GM19193 (cell line): Measurements from ENCODE around the gene SMG1.

Experiments
- POLR2A ChIP-seq: IDR thresholded peaks from 4 replicates; pipeline ENCODE4 v1.6.1; 2011; ENCODE audit not compliant: insufficient read depth, insufficient read length; ENCODE audit errors: extremely low read depth

The SMG1 gene

DNA sequence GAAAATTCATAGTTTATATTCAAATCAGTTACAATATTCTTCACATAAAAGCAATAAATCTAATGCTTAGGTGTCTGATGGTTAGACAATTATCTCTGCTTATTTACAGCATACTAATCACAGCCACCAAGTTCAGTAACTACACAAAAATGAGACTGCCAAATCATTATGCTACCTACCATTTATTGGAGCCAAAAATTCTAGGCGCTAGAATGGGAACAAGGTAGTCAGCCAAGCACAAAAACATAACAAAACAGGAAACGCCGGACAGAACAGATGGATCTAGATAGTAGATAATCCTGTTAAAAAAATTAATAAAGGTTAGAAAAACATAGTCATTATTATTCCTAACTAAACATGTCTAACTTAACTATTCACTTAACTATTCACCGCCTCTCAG lies 128.5 kb downstream of the SMG1 start:
- no peak for TF ChIP-seq POLR2A

DNA sequence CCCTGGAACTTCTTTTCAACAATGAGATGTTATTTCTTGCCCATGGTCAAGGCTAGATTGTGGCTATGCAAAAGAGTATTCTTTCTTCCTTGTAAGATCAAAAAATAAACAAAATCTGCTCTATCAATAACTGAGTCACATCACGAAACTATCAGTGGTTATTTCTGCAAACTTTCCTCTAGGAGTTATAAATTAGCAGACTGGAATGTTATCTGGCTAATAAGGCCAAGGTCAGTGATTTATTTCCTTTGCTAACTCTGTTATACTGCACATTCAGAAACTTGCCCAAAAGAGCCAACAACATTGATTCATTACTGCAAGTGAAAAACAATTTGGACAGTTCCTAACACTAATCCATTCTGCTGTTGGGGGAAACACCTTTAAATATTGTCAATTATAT lies 129.8 kb downstream of the SMG1 start:
- TF ChIP-seq POLR2A, result no peak

DNA sequence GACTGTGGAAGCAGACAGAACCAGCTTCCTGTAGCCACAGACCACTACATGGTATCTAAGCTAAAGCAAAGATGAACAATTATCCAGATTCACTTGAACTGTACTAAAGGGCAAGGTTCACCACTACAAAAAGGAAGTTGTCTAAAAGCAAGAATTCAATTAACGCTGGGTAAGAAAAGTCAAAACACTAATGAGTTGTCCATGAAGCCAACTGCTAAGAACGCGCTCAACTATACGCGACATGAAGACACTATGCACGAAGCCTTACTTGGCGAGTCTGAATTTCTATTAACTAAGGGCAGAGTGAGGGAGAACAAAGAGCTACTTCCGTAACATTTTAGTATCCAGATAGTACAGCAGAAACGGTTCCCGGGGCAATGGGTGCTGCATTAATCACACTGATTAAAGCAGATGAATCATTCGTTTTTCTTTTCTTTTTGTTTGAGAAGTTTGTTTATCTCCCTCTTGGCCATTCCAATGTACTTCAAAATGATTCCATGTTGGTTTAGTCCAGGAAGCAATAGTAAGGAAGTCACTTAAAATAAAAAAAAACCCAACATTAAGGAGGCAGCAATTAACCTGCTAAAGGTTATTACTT lies 133.3 kb downstream of the SMG1 start:
- no peak for TF ChIP-seq POLR2A

DNA sequence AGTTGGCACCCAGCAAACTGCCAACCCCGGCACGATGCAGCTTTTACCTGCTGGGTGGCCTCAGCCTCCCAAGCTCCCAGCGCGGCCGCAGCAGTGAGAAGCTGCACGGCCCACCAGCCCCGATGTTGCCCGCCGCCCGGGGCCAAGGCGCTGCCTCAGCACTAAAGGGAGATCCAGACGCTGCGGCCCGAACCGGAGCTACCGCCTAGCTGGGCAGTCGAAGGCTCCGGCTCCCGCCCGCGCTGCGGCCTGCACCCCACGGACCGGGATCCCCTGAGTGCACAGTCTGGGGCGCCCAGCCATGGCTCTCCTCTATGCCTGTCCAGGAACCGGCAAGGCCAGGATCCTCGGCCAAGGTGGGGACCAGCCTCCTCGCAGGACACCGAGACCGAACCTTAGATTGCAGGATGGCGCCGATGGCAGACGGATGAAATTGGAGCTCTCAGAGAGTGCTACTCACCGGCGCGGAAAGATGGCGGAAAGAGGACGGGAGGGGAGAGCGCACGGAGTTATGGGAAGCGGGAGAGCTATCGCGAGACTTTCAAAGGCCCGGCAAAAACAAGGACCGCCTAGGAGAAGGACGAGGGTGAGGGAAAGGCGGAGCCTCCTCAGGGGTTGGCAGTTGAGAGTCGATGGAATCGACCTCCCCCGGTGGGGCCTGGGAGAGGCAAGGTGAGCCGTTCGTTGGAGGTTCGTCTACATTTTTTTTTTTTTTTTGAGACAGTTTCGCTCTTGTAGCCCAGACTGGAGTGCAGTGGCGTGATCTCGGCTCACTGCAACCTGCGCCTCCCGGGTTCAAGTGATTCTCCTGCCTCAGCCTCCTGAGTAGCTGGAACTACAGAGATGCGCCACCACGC lies 136.1 kb downstream of the SMG1 start, which contains the start of gene RPS15A:
RPS15A (minus strand) TSS at position 485 of the 857 bp plus-strand sequence. CDS start 1,221 bp downstream, outside the sequence.
- peak; percentile 96 for TF ChIP-seq POLR2A

DNA sequence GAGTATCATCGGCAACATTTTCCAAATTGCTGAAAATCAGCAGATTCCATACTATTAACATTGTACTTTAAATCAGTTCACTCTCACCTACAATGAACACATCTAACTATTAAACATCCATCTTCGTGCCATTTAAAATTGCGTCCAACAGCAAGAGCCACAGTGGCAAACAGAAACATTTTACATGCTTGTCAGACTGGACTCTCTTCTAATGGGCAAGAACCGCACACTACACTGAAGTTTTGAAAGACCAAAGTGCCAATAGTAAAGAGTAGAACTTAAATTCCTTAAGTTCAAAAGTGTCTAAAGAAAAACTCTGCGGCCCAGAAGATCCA lies 136.7 kb downstream of the SMG1 start:
- no peak for TF ChIP-seq POLR2A

DNA sequence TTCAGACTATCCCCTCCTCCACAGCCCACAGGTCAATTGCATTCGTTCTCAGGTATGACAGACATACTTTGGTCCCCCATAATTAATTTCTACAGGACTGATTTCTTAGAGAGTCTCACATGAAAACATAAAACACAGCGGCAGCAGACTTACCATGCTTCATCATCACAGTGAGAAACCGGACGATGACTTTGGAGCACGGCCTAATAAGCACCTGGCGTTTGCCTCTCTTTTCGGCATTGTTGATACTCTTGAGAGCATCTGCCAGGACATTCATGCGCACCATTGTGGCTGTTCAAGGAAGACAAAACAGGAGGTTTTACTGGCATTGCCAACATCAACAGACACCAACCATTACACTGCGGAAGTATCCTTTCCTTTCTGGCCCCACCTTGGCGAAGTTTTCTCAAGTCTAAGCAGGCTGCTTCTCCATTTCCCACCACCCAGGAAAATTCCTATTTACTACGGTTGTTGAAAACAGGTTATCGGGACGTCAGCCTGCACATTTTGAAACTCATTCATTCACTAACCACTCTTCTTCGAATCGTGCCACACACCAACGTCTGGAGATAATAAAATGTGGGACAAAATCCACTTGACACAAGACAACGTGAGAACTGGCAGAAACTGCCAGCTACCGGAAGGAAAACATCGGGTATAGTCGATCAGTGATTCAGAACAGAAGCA lies 137.2 kb downstream of the SMG1 start:
- TF ChIP-seq POLR2A, result no peak

DNA sequence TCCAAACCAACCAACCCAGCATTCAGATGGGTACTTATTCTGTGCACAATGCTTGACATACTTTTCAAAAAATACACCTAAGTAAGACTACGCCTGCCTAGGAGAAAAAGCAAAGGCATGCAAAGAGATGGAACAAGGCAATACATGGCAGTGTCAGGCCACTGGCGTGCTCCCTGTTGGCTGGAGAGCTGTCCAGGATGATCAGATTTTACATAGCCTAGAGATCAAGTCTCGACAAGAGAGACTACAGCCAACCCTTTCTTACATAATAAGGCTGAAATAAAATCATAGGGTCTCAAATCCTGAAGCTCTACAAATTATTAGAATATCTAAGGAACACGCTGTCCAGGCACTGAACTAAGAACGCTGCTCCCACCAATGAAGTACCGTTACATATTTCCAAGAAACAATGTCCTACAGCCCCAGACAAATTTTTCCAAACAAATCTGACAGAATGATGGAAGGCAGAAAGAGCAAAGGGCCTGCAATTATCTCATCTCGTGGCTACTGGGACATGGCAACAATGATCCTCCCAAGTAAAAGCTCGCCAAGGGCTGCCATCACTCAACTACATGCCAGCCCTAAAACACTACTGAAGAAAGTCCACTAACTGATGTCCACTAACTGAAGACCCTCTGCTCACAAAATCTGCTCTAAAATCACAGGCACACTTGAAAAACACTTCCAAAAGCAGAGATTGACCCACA lies 141.1 kb downstream of the SMG1 start:
- TF ChIP-seq POLR2A, result no peak

DNA sequence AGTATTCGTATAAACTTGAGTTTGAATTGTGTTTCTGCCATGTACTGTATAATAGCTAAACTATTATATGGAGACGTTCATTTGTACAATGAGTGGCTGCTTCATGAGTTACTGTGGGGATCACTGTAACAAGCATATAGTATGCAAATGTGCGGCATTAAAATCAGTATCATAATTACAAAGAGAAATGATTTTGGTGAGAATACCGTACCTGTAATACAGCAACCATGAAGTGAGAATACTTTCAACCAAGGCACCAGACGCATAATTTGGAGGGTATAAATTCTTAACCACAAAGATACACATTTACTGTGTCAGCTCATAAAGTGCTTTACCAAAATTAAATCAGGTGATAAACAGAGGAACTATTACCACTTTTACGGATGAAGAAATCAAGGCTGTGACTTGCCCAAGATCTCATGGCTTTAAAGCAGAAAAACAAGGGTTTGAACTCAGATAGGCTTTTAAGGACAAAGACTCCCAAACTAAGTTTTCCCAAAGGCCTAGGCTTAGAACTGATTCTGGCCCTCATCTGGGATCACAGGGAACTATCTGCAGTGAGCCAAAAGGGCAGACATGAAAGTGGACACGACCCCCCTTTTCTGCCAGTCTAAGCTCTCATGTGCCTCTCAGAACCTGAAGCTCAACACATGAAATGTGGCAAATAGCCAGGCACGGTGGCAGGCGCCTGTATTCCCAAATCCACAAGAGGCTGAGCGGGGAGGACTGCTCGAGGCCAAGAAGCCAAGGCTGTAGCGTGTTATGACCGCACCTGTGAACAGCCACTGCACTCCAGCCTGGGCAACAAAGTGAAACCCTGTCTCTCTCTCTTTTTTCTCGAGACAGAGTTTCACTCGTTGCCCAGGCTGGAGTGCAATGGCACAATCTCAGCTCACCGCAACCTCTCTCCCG lies 142.5 kb downstream of the SMG1 start:
- no peak for TF ChIP-seq POLR2A

DNA sequence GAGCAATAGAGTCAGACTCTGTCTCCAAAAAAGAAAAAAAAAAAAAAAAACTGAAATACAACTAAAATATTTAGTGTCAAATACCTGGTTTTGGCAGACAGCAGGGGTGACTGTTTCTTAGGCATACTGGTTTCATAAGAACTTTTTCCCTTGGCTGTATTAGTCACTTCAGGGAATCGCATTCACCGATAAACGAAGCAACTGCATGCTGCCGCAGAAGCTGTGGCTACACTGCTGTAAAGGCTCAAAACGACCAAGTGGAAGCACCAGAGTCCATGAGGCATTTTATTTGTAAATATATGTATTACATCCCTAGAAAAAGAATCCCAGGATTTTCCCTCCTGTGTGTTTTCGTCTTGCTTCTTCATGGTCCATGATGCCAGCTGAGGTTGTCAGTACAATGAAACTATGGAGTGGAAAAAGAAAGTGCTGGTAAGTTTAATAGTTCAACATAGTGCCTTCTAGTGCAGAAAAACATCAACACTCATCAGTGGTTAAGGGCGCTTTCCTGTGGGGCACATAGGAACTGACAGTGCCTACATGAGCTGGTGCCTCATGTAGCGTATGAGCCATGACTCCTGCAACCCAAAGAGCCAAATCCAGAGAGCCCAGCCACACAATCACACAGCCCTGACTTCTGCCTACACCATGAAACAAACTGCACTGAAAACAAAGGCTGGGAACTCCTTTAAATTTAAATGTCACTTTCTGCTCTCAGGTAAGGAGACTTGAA lies 143.3 kb downstream of the SMG1 start:
- no peak for TF ChIP-seq POLR2A
